ENCODE data around the gene SERPINF2. TPM values are rescaled to one million over a fixed set of nuclear protein-coding genes. Genes with fewer than 3 reads are reported as not detected.
"Not testable (repeated sequence)": the region's sequence is repeated elsewhere in the genome, so short reads cannot be mapped to it uniquely, and the experiment has no call there.

SERPINF2 gene
- total RNA-seq, 2 experiments from 2014 or later = 0.16 to 0.31 TPM

- no peaks in the 10 kb centered on the region for H3K9me3 Mint-ChIP-seq (ENCODE audit: insufficient read depth)
- ChIA-PET POLR2A (interaction anchor here (0.6 to 3.0 kb wide), 16 partner anchors 8 to 338 kb away, joined by 3 to 16 read pairs (median 4); partner anchors contain the start of genes HIC1, PRPF8, RPA1 and SMYD4), CTCF (interaction anchor here (0.8 to 2.3 kb wide), 24 partner anchors 8 to 528 kb away, joined by 3 to 18 read pairs (median 5); partner anchors contain the start of genes HIC1, RILP and SERPINF1)
- H3K27me3 Mint-ChIP-seq (ENCODE audit: low read depth) = peaks cover under 1% of the 10 kb centered on the region
- peaks cover 37% of the 10 kb centered on the region for H3K4me1 Mint-ChIP-seq (ENCODE audit: low read depth)
- peak; percentile 67 for ATAC-seq
- peaks cover 6% of the 10 kb centered on the region for H3K36me3 Mint-ChIP-seq (ENCODE audit: low read depth)
- peak; percentile 96 for DNase-seq
- peak overlapping the region; percentile 95 for H3K27ac Mint-ChIP-seq
- H3K4me3 Mint-ChIP-seq = peak overlapping the region; percentile 95
Observed at GRCh38 chr17:1716912-1717695, 25.6 kb upstream of the SERPINF2 start.

GRCh38 chr17:1718362-1719165, 24.1 kb upstream of the SERPINF2 start:
- Mint-ChIP-seq H3K36me3 (ENCODE audit: low read depth) (peaks cover 2% of the 10 kb centered on the region), H3K4me1 (ENCODE audit: low read depth) (peaks cover 51% of the 10 kb centered on the region), H3K27me3 (ENCODE audit: low read depth) (no peaks in the 10 kb centered on the region), H3K4me3 (peak overlapping the region; percentile 95), H3K27ac (peak overlapping the region; percentile 68), H3K9me3 (ENCODE audit: insufficient read depth) (no peaks in the 10 kb centered on the region)
- ATAC-seq = no peak
- POLR2A ChIA-PET = interaction anchor here (1.1 kb wide), 1 partner anchor 111 kb away, joined by 3 read pairs; the partner anchor contains the start of genes RPA1 and SMYD4
- CTCF ChIA-PET = interaction anchor here (0.7 to 7.0 kb wide), 7 partner anchors 19 to 158 kb away, joined by 3 to 44 read pairs (median 4); partner anchors contain the start of gene RILP
- no peak for DNase-seq

GRCh38 chr17:1720856-1721386, 21.8 kb upstream of the SERPINF2 start:
- H3K36me3 Mint-ChIP-seq (ENCODE audit: low read depth) = peaks cover 5% of the 10 kb centered on the region
- H3K4me1 Mint-ChIP-seq (ENCODE audit: low read depth) = peaks cover 57% of the 10 kb centered on the region
- H3K27ac Mint-ChIP-seq = no peak overlapping the region
- DNase-seq (peak; percentile 83), ATAC-seq (no peak)
- ChIA-PET POLR2A (interaction anchor here (0.9 to 1.9 kb wide), 3 partner anchors 43 to 160 kb away, joined by 3 to 8 read pairs (median 4); partner anchors contain the start of genes RPA1 and SMYD4), CTCF (interaction anchor here (0.6 to 7.0 kb wide), 41 partner anchors 8 to 617 kb away, joined by 3 to 44 read pairs (median 4); partner anchors contain the start of genes HIC1, PRPF8, RILP and RPA1)
- no peaks in the 10 kb centered on the region for H3K27me3 Mint-ChIP-seq (ENCODE audit: low read depth)
- H3K4me3 Mint-ChIP-seq = no peak overlapping the region
- H3K9me3 Mint-ChIP-seq (ENCODE audit: insufficient read depth) = no peaks in the 10 kb centered on the region

GRCh38 chr17:1722022-1722421, 20.6 kb upstream of the SERPINF2 start:
- H3K4me3 Mint-ChIP-seq; H3K36me3 Mint-ChIP-seq (ENCODE audit: low read depth); ATAC-seq; H3K27me3 Mint-ChIP-seq (ENCODE audit: low read depth); H3K9me3 Mint-ChIP-seq (ENCODE audit: insufficient read depth); DNase-seq: not testable (repeated sequence)
- CTCF ChIA-PET = interaction anchor here (1.0 to 7.0 kb wide), 20 partner anchors 9 to 187 kb away, joined by 3 to 44 read pairs (median 8); partner anchors contain the start of genes RPA1 and SMYD4
- Mint-ChIP-seq H3K27ac (peak overlapping the region; percentile 95), H3K4me1 (ENCODE audit: low read depth) (peaks cover 54% of the 10 kb centered on the region)
- POLR2A ChIA-PET = interaction anchor here (1.9 kb wide), 1 partner anchor 108 kb away, joined by 8 read pairs; the partner anchor contains the start of genes RPA1 and SMYD4

- DNase-seq = peak; percentile 94
- ChIA-PET POLR2A (interaction anchor here (0.7 to 2.5 kb wide), 7 partner anchors 8 to 172 kb away, joined by 3 to 13 read pairs (median 4); partner anchors contain the start of gene SMYD4), CTCF (interaction anchor here (0.7 to 7.0 kb wide), 3 partner anchors 8 to 145 kb away, joined by 3 to 44 read pairs (median 7); no protein-coding TSS in a partner anchor)
- Mint-ChIP-seq H3K36me3 (ENCODE audit: low read depth) (peaks cover 18% of the 10 kb centered on the region), H3K4me1 (ENCODE audit: low read depth) (peaks cover 42% of the 10 kb centered on the region), H3K27me3 (ENCODE audit: low read depth) (no peaks in the 10 kb centered on the region), H3K4me3 (peak within 1 kb of the TSS; percentile 77), H3K9me3 (ENCODE audit: insufficient read depth) (no peaks in the 10 kb centered on the region), H3K27ac (peak within 1 kb of the TSS; percentile 82)
- ATAC-seq = peak; percentile 79
Observed at GRCh38 chr17:1724351-1724868, 18.3 kb upstream of the SERPINF2 start, which contains the start of gene WDR81. TSS of gene WDR81 (plus strand) at chr17:1724704. CDS start at chr17:1724960, 256 bp downstream.

GRCh38 chr17:1724869-1725641, 17.6 kb upstream of the SERPINF2 start:
- Mint-ChIP-seq H3K4me1 (ENCODE audit: low read depth) (peaks cover 49% of the 10 kb centered on the region), H3K36me3 (ENCODE audit: low read depth) (peaks cover 24% of the 10 kb centered on the region), H3K27ac (peak overlapping the region; percentile 62), H3K9me3 (ENCODE audit: insufficient read depth) (no peaks in the 10 kb centered on the region), H3K27me3 (ENCODE audit: low read depth) (no peaks in the 10 kb centered on the region), H3K4me3 (peak overlapping the region; percentile 77)
- CTCF ChIA-PET = interaction anchor here (0.7 to 7.0 kb wide), 2 partner anchors 9 to 145 kb away, joined by 3 to 44 read pairs; no protein-coding TSS in a partner anchor
- DNase-seq (no peak), ATAC-seq (peak; percentile 70)
- POLR2A ChIA-PET = interaction anchor here (0.6 to 2.5 kb wide), 6 partner anchors 9 to 145 kb away, joined by 3 to 13 read pairs (median 5); partner anchors contain the start of gene SMYD4

- ATAC-seq (no peak), DNase-seq (no peak)
- Mint-ChIP-seq H3K4me1 (ENCODE audit: low read depth) (peaks cover 45% of the 10 kb centered on the region), H3K36me3 (ENCODE audit: low read depth) (peaks cover 24% of the 10 kb centered on the region), H3K4me3 (peak overlapping the region; percentile 77), H3K9me3 (ENCODE audit: insufficient read depth) (no peaks in the 10 kb centered on the region), H3K27me3 (ENCODE audit: low read depth) (no peaks in the 10 kb centered on the region), H3K27ac (peak overlapping the region; percentile 62)
- POLR2A ChIA-PET = interaction anchor here (1.8 to 2.5 kb wide), 2 partner anchors 9 kb away, joined by 8 to 13 read pairs; no protein-coding TSS in a partner anchor
- CTCF ChIA-PET = no interaction called here
Observed at GRCh38 chr17:1725642-1726511, 16.8 kb upstream of the SERPINF2 start.

- no peak overlapping the region for H3K27ac Mint-ChIP-seq
- H3K27me3 Mint-ChIP-seq (ENCODE audit: low read depth) = no peaks in the 10 kb centered on the region
- H3K36me3 Mint-ChIP-seq (ENCODE audit: low read depth) = peaks cover 24% of the 10 kb centered on the region
- no peaks in the 10 kb centered on the region for H3K9me3 Mint-ChIP-seq (ENCODE audit: insufficient read depth)
- DNase-seq (no peak), ATAC-seq (no peak)
- CTCF ChIA-PET = no interaction called here
- no peak overlapping the region for H3K4me3 Mint-ChIP-seq
- POLR2A ChIA-PET = interaction anchor here (1.8 kb wide), 1 partner anchor 10 kb away, joined by 8 read pairs; no protein-coding TSS in a partner anchor
- peaks cover 43% of the 10 kb centered on the region for H3K4me1 Mint-ChIP-seq (ENCODE audit: low read depth)
Observed at GRCh38 chr17:1726626-1727257, 15.9 kb upstream of the SERPINF2 start.

GRCh38 chr17:1727258-1727789, 15.3 kb upstream of the SERPINF2 start:
- no peak for ATAC-seq
- Mint-ChIP-seq H3K36me3 (ENCODE audit: low read depth) (peaks cover 24% of the 10 kb centered on the region), H3K27ac (no peak overlapping the region), H3K4me1 (ENCODE audit: low read depth) (peaks cover 39% of the 10 kb centered on the region), H3K4me3 (no peak overlapping the region), H3K9me3 (ENCODE audit: insufficient read depth) (no peaks in the 10 kb centered on the region), H3K27me3 (ENCODE audit: low read depth) (no peaks in the 10 kb centered on the region)
- ChIA-PET CTCF (no interaction called here), POLR2A (interaction anchor here (0.8 to 1.8 kb wide), 2 partner anchors 10 to 16 kb away, joined by 3 to 8 read pairs; no protein-coding TSS in a partner anchor)
- DNase-seq = no peak
